Cerebellar nuclear complex (tissue), 1 donor: ENCODE results near the gene RPL39L.

Source experiments
- DNase-seq, 2 experiments: peaks; one replicate each; lab custom pipeline; 2025; lab: John Stamatoyannopoulos, UW

RPL39L gene

GRCh38 chr3:187093320-187093719 lies 46.0 kb downstream of the RPL39L start:
- DNase-seq: no peak

- no peak for DNase-seq
Measured at GRCh38 chr3:187088701-187089100, 50.6 kb downstream of the RPL39L start.

- DNase-seq: no peak
Measured at GRCh38 chr3:187086831-187087230, 52.5 kb downstream of the RPL39L start.

DNA sequence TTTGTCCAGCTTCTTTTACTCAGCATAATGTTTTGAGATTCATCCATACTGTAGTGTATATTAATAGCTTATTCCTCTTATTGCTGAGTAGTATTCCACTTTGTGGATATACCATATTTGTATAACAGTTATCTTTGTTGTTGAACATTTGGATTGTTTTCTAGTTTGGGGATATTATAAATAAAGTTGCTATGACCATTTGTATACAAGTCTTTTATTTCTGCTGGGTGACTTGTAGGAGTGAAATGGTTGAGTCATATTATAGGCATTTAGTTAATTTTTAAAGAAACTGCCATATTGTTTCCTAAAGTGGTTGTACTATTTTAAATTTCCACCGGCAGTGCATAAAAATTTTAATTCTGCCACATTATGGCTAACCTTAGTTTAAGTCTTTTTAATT lies 53.4 kb downstream of the RPL39L start:
- no peak for DNase-seq

DNA sequence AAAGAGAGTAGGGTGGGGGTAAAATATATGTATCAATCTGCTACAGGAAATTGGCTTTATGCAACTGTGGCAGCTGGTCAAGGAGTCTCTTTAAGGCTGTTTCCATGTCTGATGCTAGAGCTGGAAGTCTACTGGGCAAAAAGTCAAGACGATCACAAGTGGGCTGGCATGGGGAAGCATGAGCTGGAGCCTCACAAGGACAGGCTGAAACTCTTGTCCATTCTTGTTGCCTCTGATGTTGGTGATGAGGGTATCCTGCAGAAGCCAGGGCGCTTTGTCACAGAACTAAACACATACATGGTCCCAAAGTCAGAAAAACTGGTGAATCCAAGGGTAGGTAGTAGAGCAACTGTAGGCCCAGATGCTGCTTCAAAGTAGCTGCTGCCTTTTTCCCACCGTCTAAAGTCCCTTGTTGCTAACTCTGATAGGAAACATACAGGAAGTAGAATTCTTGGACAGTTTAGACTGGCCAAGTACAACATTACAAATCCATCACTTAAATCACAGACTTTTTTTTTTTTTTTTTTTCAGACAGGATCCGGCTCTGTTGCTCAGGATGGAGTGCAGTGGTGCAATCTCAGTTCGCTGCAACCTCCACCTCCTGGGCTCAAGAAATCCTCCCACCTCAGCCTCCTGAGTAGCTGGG lies 54.2 kb downstream of the RPL39L start:
- DNase-seq: no peak

- DNase-seq: no peak
Measured at GRCh38 chr3:187084580-187084979, 54.7 kb downstream of the RPL39L start.

DNA sequence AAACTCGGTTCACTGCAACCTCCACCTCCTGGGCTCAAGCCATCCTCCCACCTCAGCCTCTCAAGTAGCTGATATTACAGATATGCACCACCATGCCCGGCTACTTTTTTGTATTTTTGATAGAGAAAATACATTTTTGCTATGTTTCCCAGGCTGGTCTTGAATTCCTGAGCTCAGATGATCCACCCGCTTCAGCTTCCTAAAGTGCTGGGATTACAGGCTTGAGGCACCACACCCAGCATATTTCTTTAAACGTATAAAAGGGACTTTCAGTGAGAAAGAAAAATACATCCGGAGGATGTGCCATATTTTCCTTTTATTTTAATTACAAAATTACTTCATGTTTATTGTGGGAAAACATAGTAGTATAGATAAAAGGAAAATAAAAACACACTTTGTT lies 55.2 kb downstream of the RPL39L start:
- no peak for DNase-seq

DNA sequence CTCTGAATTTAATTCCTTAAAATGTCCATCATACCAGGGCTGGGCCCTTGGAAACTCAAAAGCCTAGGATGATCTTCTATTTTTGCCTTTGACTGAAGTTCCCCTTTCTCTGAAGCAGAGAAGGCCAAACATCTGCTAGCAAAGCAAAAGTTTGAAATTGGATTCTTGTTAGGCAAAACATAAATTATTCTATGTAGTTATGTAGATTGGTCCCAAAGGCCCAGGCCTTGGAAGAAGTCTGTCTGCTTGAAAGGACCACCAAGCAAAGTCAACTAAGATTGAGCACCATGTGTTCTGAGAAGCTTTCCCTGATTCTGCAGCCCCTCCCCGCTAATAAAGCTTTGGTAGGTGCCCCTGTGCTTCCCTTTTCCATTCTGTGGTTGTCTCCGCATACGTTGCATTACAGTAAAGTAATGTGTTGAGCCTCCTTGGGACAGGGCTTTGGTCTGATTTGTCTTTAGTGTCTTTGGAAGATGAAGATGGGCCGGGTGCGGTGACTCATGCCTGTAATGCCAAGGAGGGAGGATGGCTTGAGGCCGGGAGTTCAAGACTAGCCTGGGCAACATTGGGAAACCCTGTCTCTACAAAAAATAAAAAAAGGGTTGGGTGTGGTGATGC lies 56.4 kb downstream of the RPL39L start:
- no peak for DNase-seq

DNA sequence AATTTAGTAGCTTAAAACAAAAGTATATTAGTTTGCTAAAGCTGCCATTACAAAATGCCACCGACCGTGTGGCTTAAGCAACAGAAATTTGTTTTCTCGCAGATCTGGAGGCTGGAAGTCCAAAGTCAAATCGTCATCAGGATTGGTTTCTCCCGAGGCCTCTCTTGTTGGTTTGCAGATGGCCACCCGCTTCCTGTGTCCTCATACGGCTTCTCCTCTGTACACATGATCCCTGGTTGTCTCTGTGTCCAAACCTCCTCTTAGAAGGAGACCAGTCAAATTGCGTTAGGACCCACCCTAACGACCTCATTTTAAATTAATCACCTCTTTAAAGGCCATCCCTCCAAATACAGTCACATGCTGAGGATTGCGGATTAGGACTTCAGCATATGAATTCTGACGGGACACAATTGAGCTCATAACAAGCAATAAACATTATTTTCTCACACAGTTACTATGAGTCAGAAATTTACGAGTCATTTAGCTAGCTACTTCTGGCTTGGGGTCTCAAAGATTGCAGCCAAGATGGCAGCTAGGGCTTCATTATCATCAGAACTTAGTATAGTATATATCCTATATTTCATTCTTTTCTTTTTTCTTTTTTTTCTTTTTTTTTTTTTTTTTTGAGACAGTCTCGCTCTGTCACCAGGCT lies 58.4 kb downstream of the RPL39L start:
- no peak for DNase-seq

DNA sequence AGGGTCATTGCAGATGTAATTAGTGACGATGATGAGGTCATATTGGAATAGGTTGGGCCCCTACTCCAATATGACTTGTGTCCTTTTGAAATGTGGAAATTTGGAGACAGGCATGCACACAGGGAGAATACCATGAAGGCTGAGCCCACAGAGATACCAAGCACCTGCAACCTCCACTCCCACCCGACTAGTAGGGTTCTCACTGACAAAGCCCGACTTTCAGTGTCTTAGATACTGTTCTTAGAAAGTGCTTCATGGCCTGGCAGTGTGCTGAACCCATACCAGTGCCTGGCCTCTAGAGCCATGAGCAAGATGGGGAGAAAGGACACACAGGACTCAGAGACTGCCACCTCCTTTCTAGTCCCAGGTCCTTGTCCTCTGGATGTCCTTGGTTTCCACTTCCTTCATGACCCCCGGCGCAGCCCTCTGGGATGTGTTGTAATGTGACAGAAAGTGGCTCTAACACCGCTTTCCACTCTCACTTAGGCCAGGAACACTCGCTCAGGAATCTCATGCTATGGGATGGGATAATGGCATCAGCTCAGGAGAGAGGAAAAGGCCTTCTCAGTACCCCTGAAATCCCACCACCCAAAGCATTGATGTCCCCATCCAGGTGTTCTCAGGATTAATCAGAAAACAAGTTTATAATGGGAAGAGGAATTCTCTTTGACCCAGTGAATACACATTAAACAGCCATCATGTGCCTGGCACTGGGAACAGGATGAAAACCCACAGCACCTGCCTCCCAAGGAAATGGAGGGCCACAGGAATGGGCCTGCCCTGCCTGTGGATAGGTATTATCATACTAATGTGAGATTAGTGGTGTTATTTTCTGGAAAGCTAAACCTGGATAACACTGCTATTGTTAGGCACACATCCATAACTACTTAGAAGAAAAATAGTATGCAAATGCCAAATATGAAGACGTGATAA lies 59.9 kb downstream of the RPL39L start:
- no peak for DNase-seq

- no peak for DNase-seq
Measured at GRCh38 chr3:187077537-187077936, 61.8 kb downstream of the RPL39L start.

- no peak for DNase-seq
Measured at GRCh38 chr3:187077085-187077484, 62.2 kb downstream of the RPL39L start.

DNA sequence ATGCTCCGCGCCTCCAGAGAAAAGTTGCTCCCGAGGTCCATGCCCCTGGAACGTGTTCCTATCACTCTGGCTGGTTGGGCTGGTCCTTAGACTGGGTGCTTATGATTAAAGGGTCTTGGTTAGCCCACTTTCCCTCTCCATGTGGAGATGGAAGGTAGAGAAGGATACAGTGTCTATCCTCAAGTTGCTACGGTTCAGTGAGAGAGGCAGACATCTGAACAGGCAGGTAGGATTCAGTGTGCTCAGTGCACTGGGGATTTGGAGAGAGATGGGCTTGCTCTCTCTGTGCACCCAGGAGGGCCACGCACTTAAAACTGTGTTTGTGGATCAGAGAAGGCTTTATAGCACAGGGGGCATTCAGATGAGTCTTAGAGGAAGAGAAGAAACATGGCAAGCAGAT lies 63.0 kb downstream of the RPL39L start:
- no peak for DNase-seq

DNA sequence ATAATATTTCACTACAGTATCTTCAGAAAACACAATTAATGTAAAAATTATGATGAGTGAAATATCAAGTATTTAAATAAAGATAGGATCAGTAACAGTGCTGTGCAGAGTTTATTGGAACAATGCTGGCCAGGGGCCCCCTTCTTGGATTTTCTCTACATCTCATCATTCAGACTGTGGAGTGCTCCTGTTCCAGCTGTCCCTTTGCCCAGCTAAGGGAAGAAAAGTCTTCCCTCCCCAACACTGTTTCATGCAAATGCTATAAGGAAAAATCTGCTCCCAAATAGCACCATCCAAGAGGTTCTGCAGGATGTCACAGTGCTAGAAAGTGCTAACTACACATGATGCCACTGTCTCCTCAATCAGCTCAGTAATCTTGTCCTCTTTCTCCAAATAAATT lies 64.5 kb downstream of the RPL39L start:
- DNase-seq: no peak

GRCh38 chr3:187073581-187074098 lies 65.7 kb downstream of the RPL39L start:
- DNase-seq: no peak

DNA sequence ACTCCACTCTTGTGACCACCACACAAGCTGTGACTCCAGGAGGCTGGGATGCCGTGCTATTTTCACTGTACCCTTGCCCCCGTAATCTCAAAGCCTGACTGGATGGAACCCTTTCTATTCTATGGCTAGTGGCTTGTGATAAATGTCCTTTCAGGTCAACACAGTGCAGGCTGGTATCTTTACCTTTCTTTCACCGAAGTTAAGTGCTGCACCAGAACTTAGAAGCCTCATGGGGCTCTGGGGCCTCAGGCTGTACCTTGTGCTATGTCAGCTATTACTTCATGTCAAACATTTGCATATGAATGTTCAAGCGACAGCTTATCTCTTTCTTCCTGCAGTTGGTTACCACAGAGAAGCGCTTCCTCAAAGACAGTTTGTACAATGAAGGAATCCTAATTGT lies 66.8 kb downstream of the RPL39L start:
- no peak for DNase-seq

DNA sequence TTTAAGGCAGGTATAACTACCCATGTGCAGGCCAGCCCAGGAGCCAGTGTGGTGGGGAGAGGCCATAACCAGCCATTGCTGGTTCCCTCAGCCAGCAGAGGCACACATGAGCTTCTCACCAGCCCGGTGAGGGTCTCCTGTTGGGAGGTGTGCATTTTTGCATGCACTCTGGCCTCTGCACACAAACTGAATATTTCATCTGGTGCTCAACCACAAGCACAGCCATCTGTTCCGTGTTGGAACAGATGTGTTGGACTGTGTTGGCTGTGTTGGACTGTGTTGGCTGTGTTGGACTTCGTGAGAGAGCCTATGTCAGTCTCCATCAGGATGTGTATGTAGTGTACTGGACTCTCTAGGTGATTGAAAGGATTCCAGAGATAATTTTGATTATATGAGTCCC lies 67.2 kb downstream of the RPL39L start:
- DNase-seq: no peak
